ENCODE data around the gene COA1.

DNA sequence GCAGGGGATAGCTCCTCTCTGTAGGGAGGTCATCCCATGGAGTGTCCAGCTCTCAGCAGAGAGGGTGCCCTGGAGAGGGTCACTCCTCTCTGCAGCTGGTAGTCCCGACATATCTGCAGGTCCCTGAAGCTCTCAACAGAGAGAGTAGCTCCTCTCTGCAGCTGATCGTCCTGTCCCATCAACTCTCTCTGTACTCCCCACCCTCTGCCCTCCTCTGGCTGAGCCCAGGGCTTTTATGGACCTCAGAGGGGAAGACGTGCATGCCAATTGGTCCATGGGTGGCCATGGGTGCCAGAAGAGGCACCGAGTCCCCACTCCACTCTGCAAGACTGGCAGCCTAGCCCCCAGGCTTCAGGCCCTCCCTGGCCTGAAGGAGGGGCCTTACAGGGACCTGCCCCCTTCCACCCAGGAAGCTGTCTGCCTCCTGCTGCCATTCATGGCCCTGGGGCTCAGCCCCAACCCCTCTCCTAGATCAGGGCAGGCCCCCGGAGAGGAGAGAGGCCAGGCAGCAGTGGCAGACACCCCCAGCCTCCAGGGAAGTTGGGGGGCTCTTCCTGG is 20.1 kb upstream of the COA1 start:
- TF ChIP-seq, protein P1, sequence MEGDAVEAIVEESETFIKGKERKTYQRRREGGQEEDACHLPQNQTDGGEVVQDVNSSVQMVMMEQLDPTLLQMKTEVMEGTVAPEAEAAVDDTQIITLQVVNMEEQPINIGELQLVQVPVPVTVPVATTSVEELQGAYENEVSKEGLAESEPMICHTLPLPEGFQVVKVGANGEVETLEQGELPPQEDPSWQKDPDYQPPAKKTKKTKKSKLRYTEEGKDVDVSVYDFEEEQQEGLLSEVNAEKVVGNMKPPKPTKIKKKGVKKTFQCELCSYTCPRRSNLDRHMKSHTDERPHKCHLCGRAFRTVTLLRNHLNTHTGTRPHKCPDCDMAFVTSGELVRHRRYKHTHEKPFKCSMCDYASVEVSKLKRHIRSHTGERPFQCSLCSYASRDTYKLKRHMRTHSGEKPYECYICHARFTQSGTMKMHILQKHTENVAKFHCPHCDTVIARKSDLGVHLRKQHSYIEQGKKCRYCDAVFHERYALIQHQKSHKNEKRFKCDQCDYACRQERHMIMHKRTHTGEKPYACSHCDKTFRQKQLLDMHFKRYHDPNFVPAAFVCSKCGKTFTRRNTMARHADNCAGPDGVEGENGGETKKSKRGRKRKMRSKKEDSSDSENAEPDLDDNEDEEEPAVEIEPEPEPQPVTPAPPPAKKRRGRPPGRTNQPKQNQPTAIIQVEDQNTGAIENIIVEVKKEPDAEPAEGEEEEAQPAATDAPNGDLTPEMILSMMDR (IDR thresholded peaks at IDR 0.05) = no peak
- no peak for TF ChIP-seq POLR2A (IDR thresholded peaks at IDR 0.05)
- TF ChIP-seq POLR2AphosphoS5 (IDR thresholded peaks at IDR 0.05) = no peak
- no peak for TF ChIP-seq EP300 (IDR thresholded peaks at IDR 0.05)

All from gastroesophageal sphincter (tissue), 3 donors.